HG03457 (cell line): Measurements from ENCODE around the gene NAV2.

Experiments
- ATAC-seq: cut with Tn5 transposase; IDR thresholded peaks from one replicate; pipeline ENCODE4 v1.9.1; 2021; ENCODE audit warnings: moderate number of reproducible peaks; ENCODE audit not compliant: unreplicated experiment

The NAV2 gene

GRCh38 chr11:19683862-19684491 lies 28.7 kb upstream of the NAV2 start:
- no peak for ATAC-seq

- ATAC-seq, result no peak
These were observed 26.4 kb upstream of the NAV2 start for GRCh38 chr11:19686234-19686633.

DNA sequence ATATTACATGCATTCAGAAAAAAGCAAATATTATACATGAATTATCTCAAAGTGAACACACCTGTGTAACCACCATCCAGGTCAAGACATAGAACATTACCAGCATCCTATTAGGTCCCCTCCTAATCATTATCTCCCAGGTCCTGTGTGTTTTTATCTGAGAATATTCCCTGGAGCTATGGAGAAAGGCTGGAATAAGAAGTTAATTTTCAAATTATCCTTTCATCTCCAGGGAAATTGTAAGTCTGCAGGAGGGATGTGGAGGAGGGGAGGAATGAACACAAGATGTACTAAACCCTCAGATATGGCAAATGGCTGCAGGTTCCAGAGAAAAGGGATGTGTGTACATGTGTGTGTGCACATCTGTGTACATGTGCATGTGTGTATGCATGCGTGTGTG lies 25.2 kb upstream of the NAV2 start:
- no peak for ATAC-seq

DNA sequence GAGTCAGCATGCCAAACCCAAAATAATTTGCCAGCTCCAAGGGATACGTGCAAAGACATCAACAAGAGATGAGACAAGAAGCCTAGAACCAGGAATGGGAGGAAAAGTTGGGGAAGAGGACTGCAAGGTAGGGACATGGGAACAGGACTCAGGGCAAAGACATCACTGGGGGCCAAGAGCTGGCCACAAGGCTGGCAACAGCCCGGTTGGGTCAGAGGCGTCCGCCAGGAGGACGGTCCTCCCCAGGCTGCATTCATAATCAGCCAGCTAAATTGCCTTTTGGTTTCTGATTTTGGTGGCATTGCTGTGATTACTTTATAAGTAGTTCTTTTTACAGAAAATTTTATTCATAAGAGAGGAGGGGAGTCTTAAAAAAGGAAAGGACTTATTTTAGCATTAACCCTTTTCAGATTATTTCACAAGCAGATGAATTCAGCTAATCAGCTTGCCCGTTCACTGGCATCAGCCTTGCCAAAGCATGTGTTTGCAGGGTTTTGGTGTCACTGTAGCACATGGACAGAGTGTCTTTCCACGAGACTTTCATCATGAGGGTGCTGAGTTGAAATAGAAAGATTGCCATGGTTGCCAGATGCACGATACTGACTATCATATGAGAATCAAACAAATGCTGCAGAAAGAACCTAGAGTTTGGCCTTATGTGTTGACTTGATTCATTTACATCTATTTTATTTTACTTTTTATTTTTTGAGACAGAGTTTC lies 23.2 kb upstream of the NAV2 start:
- no peak for ATAC-seq

- ATAC-seq, result no peak
These were observed 21.8 kb upstream of the NAV2 start for GRCh38 chr11:19690885-19691284.

DNA sequence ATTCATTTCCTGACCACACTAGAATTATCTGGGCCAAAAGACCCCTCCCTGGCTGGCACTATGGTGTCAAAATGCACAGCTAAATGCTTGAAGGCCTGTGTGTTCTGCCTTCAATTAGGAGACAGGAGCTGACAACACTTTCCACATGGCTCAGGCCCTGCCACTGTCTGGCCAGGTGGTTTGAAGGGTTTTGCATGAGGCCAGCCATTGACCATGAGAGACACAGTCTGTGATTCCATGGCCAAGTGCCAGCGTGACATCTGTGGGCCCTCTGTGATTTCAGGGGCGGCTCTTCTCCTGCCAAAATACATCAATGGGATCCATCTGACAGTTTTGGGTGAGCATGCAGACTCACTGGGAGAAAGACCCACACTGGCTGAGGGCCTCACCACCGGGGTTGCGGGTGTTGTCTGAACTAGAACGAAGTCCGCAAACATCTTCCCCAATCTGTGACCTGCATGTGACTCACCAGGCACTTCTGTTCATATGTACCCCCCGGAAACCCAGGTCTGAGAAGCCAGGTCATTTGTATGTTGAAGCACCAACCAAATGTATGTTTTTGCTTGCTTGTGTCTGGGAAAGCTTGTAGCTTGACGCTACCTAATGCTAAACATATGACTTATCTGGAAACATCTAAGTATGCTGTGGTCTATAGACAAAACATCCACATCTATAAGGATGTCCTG lies 20.7 kb upstream of the NAV2 start:
- ATAC-seq, result no peak

- no peak for ATAC-seq
These were observed 19.5 kb upstream of the NAV2 start for GRCh38 chr11:19693146-19693545.

DNA sequence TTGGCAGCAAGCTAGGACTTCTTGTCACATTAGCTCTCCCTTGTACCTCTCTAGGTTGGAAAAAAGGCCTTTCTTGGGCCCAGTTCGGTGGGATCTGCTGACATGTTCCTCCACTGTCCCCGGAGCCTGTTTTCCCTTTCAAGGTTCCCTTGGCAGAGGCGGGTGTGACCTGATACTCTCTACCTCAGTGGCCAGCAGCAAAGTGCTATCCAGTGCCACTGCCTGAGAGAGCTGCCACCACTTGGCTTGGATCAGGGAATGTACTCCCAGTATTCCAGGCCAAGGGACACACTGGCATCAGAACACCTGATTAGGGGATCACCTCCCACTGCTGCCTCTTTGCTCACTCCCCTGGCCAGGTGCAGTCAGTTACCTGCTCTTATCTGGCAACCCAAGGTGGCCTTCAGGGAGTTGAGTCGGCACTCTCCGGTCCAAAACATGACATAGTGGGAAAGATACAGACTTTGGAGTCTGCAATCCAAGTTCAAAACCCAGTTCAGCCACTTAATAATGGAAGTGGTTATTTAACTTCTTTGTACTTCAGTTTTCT lies 17.8 kb upstream of the NAV2 start:
- no peak for ATAC-seq

DNA sequence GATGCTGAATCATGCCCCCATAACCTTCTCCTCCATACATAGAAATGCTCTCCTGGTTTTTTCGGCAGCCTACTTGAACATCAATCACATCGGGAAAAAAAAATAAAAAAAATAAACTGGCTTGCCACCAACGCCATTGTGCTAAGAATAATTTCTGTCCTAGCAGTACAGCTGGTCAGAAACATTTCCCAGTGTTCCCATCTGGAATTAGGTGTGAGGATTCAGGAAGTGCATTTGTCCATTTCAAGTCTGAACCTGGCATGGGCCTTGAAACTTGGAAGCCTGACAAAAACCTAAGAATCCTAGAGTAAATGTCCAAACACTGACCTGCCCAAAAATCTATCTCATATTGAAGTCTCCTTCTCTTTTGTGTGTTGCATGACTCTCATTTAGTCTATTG lies 16.6 kb upstream of the NAV2 start:
- ATAC-seq, result no peak

DNA sequence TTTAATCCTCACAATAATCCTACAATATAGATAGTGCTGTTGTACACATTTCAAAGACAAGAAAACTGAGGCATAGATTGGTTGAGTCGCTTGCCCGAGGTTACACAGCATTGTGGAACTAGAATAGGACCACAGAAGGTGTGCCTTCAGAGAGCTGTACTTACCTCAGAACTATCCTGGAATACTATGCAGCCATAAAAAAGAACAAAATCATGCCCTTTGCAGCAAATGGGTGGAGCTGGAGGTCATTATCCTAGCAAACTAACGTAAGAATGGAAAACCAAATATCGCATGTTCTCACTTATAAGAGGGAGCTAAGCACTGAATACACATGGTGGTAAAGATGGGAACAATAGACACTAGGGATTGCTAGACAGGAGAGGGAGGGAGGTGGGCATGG lies 15.7 kb upstream of the NAV2 start:
- ATAC-seq, result no peak

GRCh38 chr11:19697721-19698121 lies 14.9 kb upstream of the NAV2 start:
- no peak for ATAC-seq

DNA sequence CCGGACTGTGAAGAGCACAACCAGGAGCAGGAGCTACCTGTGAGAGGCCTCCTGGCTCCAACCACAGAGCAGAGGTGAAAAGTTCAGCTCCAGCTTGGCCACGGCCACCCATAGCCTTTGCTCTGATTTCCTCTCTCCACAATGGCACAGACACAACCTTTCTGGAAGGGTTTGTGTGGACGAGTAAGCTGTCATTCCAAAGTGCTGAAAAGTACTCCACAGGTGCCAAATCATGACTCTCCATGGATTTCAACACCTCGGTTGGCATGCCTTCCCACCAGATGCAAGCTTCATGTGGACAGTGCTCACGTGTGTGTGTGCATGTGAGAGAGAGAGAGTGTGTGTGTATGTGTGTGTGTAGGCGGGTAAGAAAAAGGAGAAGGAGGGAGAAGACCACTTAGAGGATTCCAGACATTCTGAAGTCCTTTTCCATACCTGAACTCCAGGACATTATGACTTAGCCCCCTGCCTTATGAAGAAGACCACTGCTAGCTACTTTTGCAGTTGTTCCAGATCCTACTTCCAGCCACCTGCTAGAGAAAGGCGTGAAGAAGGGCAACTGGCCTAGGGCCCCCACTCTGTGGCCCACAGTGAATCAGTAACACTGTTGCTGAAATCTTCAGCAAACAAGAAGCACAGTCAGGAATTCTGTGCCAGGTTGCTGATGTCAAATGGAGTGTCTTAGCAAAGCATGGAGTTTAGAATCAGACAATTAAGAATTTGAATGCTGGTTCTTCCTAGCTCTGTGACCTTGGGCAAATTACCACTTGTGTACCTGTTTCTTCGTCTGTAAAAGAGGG lies 13.9 kb upstream of the NAV2 start:
- no peak for ATAC-seq

GRCh38 chr11:19701421-19701820 lies 11.2 kb upstream of the NAV2 start:
- no peak for ATAC-seq

- ATAC-seq, result no peak
These were observed 10.0 kb upstream of the NAV2 start for GRCh38 chr11:19702620-19703019.

DNA sequence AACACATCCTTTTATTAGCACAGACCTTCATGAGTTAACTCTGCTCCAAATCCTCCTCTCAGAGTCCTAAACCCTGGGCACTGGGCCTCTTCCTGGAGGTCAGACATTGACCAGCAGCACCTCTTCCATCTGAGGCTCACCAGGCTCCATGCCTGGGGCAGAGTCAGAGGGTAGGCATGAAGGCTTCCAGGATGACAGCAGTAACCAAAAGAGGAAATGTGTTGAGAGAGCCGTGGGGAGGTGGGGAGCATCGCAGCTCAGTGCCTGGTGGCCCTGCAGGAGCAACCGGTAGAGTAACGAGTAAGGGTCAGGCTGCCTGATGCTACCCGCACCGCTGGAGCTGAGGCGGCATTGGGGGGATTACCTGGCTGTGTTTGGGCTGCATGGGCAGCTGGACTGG lies 9.4 kb upstream of the NAV2 start:
- no peak for ATAC-seq

DNA sequence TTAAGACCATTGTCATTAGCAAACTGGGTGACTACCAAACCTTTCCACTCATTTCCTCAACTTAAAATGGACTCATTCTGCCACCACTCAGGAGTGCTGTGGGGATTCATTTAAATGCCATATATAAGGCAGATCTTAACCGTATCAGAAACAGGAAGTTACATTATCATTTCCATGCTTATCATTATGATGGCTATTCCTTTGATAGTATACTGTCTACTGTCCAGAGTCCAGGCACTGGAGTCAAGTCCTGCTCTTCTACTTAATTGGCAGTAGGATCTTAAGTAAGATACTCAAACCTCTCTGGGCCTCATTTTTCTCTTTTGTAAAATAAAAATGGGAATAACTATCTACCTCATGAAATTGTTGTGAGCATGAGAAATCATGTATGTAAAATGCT lies 8.4 kb upstream of the NAV2 start:
- ATAC-seq, result no peak

- ATAC-seq, result no peak
These were observed 6.7 kb upstream of the NAV2 start for GRCh38 chr11:19705936-19706335.

GRCh38 chr11:19711911-19712280 lies 741 bp upstream of the NAV2 start:
- no peak for ATAC-seq

- ATAC-seq, result no peak
These were observed 772 bp downstream of the NAV2 start for GRCh38 chr11:19713196-19714021.

DNA sequence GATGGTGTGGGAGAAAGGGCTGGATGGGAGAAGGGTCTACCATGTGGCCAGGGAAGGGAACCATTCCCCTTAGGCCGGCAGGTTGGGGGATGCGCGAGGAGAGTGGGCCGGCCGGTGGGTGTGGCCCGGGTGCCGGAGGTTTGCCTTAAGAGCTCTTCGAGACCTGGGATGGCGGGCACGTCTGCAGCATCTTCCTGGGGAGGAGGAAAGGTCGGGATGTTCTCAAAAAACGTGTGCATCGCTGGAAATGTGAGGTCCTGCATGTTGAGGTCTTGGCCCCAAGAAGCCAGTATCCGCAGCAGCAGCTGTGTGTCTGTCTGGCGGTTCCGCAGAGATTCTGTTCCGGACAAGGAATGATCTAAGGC lies 1.4 kb downstream of the NAV2 start:
- ATAC-seq, result no peak
